ENCODE results near the gene TEKTIP1. TPM values are rescaled to one million over a fixed set of nuclear protein-coding genes. Genes with fewer than 3 reads are reported as not detected.

The TEKTIP1 gene
- total and polyA plus RNA-seq, 9 of the 15 experiments (the other 6 are each of a cell fraction or from before 2014, with no cell fraction given): 0.66 TPM; not detected in 8

- no TSS peak for BruUV-seq (replicated peaks)
- no peak for FAIRE-seq
- peak overlapping the region in 1 of 2 experiments; percentile 74; a peak in 2 of 4 replicates for H3K9ac ChIP-seq (ENCODE audit: insufficient read depth in 1 of 2, low read depth in 2 of 2, low read length in 2 of 2)
- H3K4me3 ChIP-seq: no peak overlapping the region
- no peak overlapping the region for H3K4me2 ChIP-seq (ENCODE audit: insufficient read depth, low read length)
- H4K20me1 ChIP-seq (replicated peaks; ENCODE audit: control insufficient read depth, insufficient read depth, low read length): peaks cover 40% of the 10 kb centered on the region
- POLR2A ChIA-PET: interaction anchor here (0.6 to 2.0 kb wide), 5 partner anchors 11 to 1501 kb away, joined by 3 to 9 read pairs (median 3); partner anchors contain the start of gene DOHH
- H3K27ac ChIP-seq (ENCODE audit: extremely low read depth, low read depth, low read length): no peak overlapping the region
- H3K79me2 ChIP-seq (ENCODE audit: control insufficient read depth, insufficient read depth, low read length): peaks cover 76% of the 10 kb centered on the region
- DNase-seq (ENCODE audit: extremely low read depth in 1 of 4, low spot score in 3 of 4): no peak
- ATAC-seq: no peak
- peaks cover 8% of the 10 kb centered on the region for H3K9me1 ChIP-seq (ENCODE audit: control insufficient read depth, insufficient read depth, low read length)
- intact Hi-C loops (cut with micrococcal nuclease): no loop called here
- CTCF ChIA-PET (ENCODE audit: low intra/inter-chr PET ratio): interaction anchor here (0.6 kb wide), 1 partner anchor 21 kb away, joined by 3 read pairs; no protein-coding TSS in a partner anchor
- no peak overlapping the region for H2AFZ ChIP-seq (ENCODE audit: low read depth, low read length)
- H3K27me3 ChIP-seq (ENCODE audit: control insufficient read depth in 2 of 2, insufficient read depth in 2 of 2, low read length in 2 of 2): no peaks in the 10 kb centered on the region
- in situ Hi-C loops (cut with MboI): no loop called here
- no peaks in the 10 kb centered on the region for H3K9me3 ChIP-seq (replicated peaks; ENCODE audit: control insufficient read depth, insufficient read depth, low read depth, low read length)
- 73% methylated on average over 15 of the region's 15 CpGs for WGBS (ENCODE audit: insufficient coverage, low coverage, missing lambda C conversion rate)
- peaks cover 18% of the 10 kb centered on the region; the same call in 1 of the 3 replicates for H3K36me3 ChIP-seq (ENCODE audit: control insufficient read depth, insufficient read depth, low read length)
- H3K4me1 ChIP-seq (replicated peaks in 1 of 2; ENCODE audit: control insufficient read depth in 2 of 2, insufficient read depth in 2 of 2, low read length in 2 of 2): peaks cover 19 to 76% of the 10 kb centered on the region in 2 experiments
- no peak for TF ChIP-seq ARID4B (CRISPR knock-in tag; IDR thresholded peaks at IDR 0.05)
- TF ChIP-seq IRF1 (CRISPR knock-in tag; IDR thresholded peaks at IDR 0.05; ENCODE audit: borderline replicate concordance): no peak
- no peak for TF ChIP-seq HDGF (IDR thresholded peaks at IDR 0.05)
- no peak for TF ChIP-seq FOSL1 (tag; conservative IDR thresholded peaks at IDR 0.05)
- TF ChIP-seq MCM7 (IDR thresholded peaks at IDR 0.05): no peak
- TF ChIP-seq NFIC (IDR thresholded peaks at IDR 0.05): peak; percentile 60
- no peak for TF ChIP-seq SNRNP70 (optimal IDR thresholded peaks at IDR 0.05; ENCODE audit: low read depth, low read length)
- no peak for TF ChIP-seq ZBTB5 (IDR thresholded peaks at IDR 0.05)
- no peak for TF ChIP-seq C11orf30 (IDR thresholded peaks at IDR 0.05; ENCODE audit: low read depth)
- 0 out of 2 replicates have a peak, but pooled peaks have one; percentile 38 for TF ChIP-seq RBFOX2 (IDR thresholded peaks at IDR 0.05; ENCODE audit: low read depth, low read length)
- no peak for TF ChIP-seq TCFL5 (CRISPR knock-in tag; conservative IDR thresholded peaks at IDR 0.05)
- TF ChIP-seq ZBTB9 (CRISPR knock-in tag; IDR thresholded peaks at IDR 0.05): no peak
- peak; percentile 41; the same call in 1 of the 2 replicates for TF ChIP-seq POLR2G (IDR thresholded peaks at IDR 0.05; ENCODE audit: low read depth, low read length)
- TF ChIP-seq MAX (CRISPR knock-in tag; IDR thresholded peaks at IDR 0.05): 0 out of 2 replicates have a peak, but pooled peaks have one; percentile 7
These were observed 22.2 kb upstream of the TEKTIP1 start for GRCh38 chr19:3516675-3517207.

Data from K562 (cell line).